ENCODE measurements around the gene HK1.
"Not testable (repeated sequence)": the region's sequence is repeated elsewhere in the genome, so short reads cannot be mapped to it uniquely, and the experiment has no call there.

HK1 gene

GRCh38 chr10:69428165-69428564 is 149.9 kb downstream of the HK1 start:
- no peak for FAIRE-seq

GRCh38 chr10:69434169-69434568 is 155.9 kb downstream of the HK1 start:
- FAIRE-seq = no peak

- no peak for FAIRE-seq
These were observed 156.6 kb downstream of the HK1 start for GRCh38 chr10:69434926-69435325.

- FAIRE-seq = no peak
These were observed 157.7 kb downstream of the HK1 start for GRCh38 chr10:69435966-69436520.

- no peak for FAIRE-seq
These were observed 159.3 kb downstream of the HK1 start for GRCh38 chr10:69437321-69438259.

- no peak for FAIRE-seq
These were observed 160.4 kb downstream of the HK1 start for GRCh38 chr10:69438536-69439349.

GRCh38 chr10:69439350-69439739 is 161.0 kb downstream of the HK1 start:
- FAIRE-seq = no peak

- no peak for FAIRE-seq
These were observed 161.7 kb downstream of the HK1 start for GRCh38 chr10:69439813-69440506.

GRCh38 chr10:69443354-69443753 is 165.1 kb downstream of the HK1 start:
- no peak for FAIRE-seq

- no peak for FAIRE-seq
These were observed 166.7 kb downstream of the HK1 start for GRCh38 chr10:69445041-69445440.

- no peak for FAIRE-seq
These were observed 167.9 kb downstream of the HK1 start for GRCh38 chr10:69446229-69446628.

GRCh38 chr10:69446650-69447151 is 168.4 kb downstream of the HK1 start:
- FAIRE-seq = no peak

- no peak for FAIRE-seq
These were observed 171.5 kb downstream of the HK1 start for GRCh38 chr10:69449841-69450240.

GRCh38 chr10:69450395-69450794 is 172.1 kb downstream of the HK1 start:
- not testable (repeated sequence) for FAIRE-seq

- FAIRE-seq = no peak
These were observed 173.0 kb downstream of the HK1 start, which contains the start of gene TSPAN15 for GRCh38 chr10:69451209-69451783. Gene TSPAN15 (plus strand): TSS chr10:69451465. CDS start chr10:69451595, 130 bp downstream.
